Esophagus (tissue), 2 donors: Measurements from ENCODE around the gene NBEA. TPM values are rescaled to one million over a fixed set of nuclear protein-coding genes. Genes with fewer than 3 reads are reported as not detected.

Experiments used
- H3K27ac ChIP-seq, 2 donors: one replicate each; pipeline ENCODE4 v1.5.1; 2013; ENCODE audit warnings: low read depth in 2 of 2, mild to moderate bottlenecking in 2 of 2, inconsistent platforms in 1 of 2, low read length in 1 of 2, moderate library complexity in 1 of 2
- H3K27me3 ChIP-seq, 2 donors: one replicate each; pipeline ENCODE4 v1.6.1; 2013; ENCODE audit warnings: low read length in 2 of 2, control low read depth in 1 of 2, mild to moderate bottlenecking in 1 of 2; ENCODE audit not compliant: insufficient read depth in 2 of 2, control insufficient read depth in 1 of 2
- H3K36me3 ChIP-seq, 2 donors: one replicate each; pipeline ENCODE4 v1.6.1; 2013; ENCODE audit warnings: low read length in 1 of 2; ENCODE audit not compliant: control insufficient read depth in 2 of 2, insufficient read depth in 2 of 2
- H3K4me1 ChIP-seq, 2 donors: one replicate each; pipeline ENCODE4 v1.6.1; 2013; ENCODE audit warnings: low read length in 1 of 2; ENCODE audit not compliant: control insufficient read depth in 2 of 2, insufficient read depth in 2 of 2
- H3K4me3 ChIP-seq, 2 donors: one replicate each; pipeline ENCODE4 v1.5.1; 2013; ENCODE audit warnings: low read length in 2 of 2, mild to moderate bottlenecking in 2 of 2, low read depth in 1 of 2, moderate library complexity in 1 of 2
- H3K9me3 ChIP-seq, 2 donors: one replicate each; pipeline ENCODE4 v1.6.1; 2013; ENCODE audit warnings: mild to moderate bottlenecking in 2 of 2, low read depth in 1 of 2, low read length in 1 of 2, moderate library complexity in 1 of 2; ENCODE audit not compliant: control insufficient read depth in 2 of 2, insufficient read depth in 1 of 2
- WGBS, 2 donors: extraction: QIAGEN DNeasy Blood & Tissue Kit; methylation state at CpG; one replicate each; pipeline ENCODE4 v1.1.7; 2013; 5-methylcytosine and 5-hydroxymethylcytosine counted together
- polyA plus RNA-seq, 2 donors: library from polyadenylated mRNA; stranded (reverse); fragments of 200-250 nt; gene quantifications; one replicate each; pipeline ENCODE4 v1.2.3, GENCODE V29; 2013
- donor health status: healthy with polysubstance abuse.
- donor health status: Bipolar disorder and iron deficiency.

Gene NBEA
- polyA plus RNA-seq, 2 donors, result 0.51 to 1.6 TPM

GRCh38 chr13:35695448-35695770 is 753.3 kb downstream of the NBEA start:
- no peaks in the 10 kb centered on the region for H3K4me1 ChIP-seq
- no peaks in the 10 kb centered on the region for H3K36me3 ChIP-seq
- H3K9me3 ChIP-seq, result peaks cover 0 to 2% of the 10 kb centered on the region in 2 donors
- 82 to 89% methylated on average over 15 of the region's 15 CpGs for WGBS, 2 donors
- H3K27ac ChIP-seq, result no peak overlapping the region
- H3K4me3 ChIP-seq, result no peak overlapping the region
- H3K27me3 ChIP-seq, result no peaks in the 10 kb centered on the region

DNA sequence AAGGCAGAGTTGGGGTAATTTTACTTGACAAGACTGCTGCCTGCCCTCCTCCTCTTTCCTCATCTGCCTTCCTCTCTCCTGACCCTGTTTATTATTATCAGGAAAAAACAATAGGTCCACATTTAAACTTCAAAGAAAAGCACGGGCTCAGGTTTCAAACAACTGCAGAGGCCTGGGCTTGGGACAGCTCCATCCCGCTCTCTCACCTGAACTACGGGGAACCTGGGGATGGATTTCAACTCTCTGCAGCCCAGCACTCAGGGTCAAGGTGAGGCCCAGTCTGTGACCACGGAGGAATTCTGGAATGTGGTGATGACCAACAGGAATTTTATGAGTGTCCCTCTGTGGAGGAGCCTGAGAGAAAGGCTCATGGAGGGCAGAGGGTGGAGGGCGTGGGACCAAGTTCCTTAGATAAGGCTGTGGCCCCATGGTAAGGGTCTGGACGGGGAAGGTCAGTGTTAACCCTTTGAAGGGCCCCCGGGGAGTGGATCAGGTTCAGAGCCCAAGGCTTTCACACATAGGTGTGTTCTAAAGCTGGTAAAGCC is 755.2 kb downstream of the NBEA start:
- Histone ChIP-seq H3K9me3 (peaks cover 0 to 2% of the 10 kb centered on the region in 2 donors), H3K4me1 (no peaks in the 10 kb centered on the region), H3K27me3 (no peaks in the 10 kb centered on the region), H3K27ac (no peak overlapping the region), H3K36me3 (no peaks in the 10 kb centered on the region), H3K4me3 (no peak overlapping the region)
- WGBS, 2 donors, result 54 to 67% methylated on average over 7 of the region's 7 CpGs

DNA sequence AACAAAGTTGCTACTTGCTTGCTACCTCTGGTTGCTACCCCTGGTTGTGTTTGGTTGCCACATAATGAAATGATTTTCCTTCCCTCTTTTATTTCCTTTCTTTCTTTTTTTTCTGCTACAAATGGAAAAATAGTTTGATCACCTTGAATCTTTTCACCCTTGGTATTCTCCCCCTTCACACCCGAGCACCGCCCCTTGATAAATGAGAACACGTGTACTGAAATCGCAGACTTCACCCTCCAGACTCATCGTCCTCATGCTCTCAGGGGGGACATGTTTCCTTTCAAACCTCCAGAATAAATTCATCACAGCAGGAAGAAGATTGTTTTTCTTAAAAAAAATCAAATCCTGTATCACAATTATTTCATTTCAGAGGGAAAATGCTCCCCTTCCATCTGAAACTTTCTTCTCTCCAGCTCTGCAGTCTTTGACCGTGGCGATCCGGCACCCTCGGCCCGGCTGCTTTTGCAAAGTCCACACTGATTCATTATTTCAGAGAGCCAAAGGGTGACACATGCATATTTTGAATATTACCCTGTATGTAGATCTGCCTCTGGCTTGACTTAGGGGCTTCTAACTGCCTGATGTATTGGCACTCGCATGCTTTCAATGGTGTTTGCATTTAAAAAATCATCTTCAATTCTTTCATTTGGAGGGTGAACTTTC is 757.0 kb downstream of the NBEA start:
- H3K27ac ChIP-seq, result no peak overlapping the region
- no peaks in the 10 kb centered on the region for H3K36me3 ChIP-seq
- no peaks in the 10 kb centered on the region for H3K4me1 ChIP-seq
- WGBS, 2 donors, result 67 to 74% methylated on average over 11 of the region's 11 CpGs
- H3K27me3 ChIP-seq, result no peaks in the 10 kb centered on the region
- H3K4me3 ChIP-seq, result no peak overlapping the region
- peaks cover 0 to 2% of the 10 kb centered on the region in 2 donors for H3K9me3 ChIP-seq

GRCh38 chr13:35699825-35700510 is 757.9 kb downstream of the NBEA start:
- Histone ChIP-seq H3K9me3 (peaks cover 0 to 2% of the 10 kb centered on the region in 2 donors), H3K27ac (peak overlapping the region in 1 of 2 donors; percentile 15), H3K36me3 (no peaks in the 10 kb centered on the region), H3K4me1 (no peaks in the 10 kb centered on the region), H3K4me3 (no peak overlapping the region), H3K27me3 (no peaks in the 10 kb centered on the region)
- 39 to 46% methylated on average over 13 of the region's 13 CpGs for WGBS, 2 donors

DNA sequence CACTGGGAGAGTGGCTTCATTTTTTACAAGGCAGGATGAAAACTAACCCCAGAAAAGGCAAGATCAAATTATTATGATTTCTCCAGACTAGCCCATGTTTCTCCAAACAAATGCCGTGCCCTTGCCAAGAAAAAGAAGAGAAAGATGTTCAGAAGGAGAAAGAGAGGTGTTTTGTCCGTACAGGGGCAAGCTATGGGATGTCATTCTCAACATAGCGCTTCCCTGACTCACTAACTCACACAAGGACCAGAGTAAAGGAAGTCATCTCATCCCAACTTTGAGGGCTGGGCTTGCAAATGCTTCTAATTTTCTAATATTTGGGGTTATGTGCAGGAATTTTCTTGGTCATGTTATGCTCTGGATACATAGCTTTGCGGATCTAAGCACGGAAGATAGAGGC is 758.6 kb downstream of the NBEA start:
- Histone ChIP-seq H3K9me3 (no peaks in the 10 kb centered on the region), H3K27me3 (no peaks in the 10 kb centered on the region), H3K36me3 (no peaks in the 10 kb centered on the region), H3K4me3 (no peak overlapping the region), H3K4me1 (no peaks in the 10 kb centered on the region), H3K27ac (no peak overlapping the region)
- 79 to 82% methylated on average over 5 of the region's 5 CpGs for WGBS, 2 donors

DNA sequence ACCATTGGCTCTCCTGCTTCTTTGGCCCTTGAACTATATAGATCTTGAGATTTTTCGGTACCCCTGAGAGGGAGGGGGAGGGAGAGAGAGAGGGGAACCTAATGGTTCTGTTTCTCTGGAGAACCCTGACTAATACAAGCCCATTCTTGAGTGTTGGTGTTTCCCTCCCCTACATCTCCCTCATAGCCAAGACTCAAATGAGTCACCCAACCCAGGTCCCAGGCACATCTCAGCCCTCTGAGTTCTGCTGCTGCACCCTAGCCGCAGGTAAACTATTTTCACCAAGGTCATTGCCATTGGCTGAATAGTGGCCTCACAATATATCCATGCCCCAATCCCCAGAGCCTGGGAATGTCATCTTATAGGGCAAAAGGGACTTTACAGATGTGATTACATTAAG is 760.2 kb downstream of the NBEA start:
- 82 to 86% methylated on average over 2 of the region's 2 CpGs for WGBS, 2 donors

GRCh38 chr13:35703061-35703460 is 761.0 kb downstream of the NBEA start:
- 64 to 74% methylated on average over 3 of the region's 3 CpGs for WGBS, 2 donors
- no peaks in the 10 kb centered on the region for H3K4me1 ChIP-seq
- no peak overlapping the region for H3K27ac ChIP-seq
- no peaks in the 10 kb centered on the region for H3K9me3 ChIP-seq
- H3K36me3 ChIP-seq, result no peaks in the 10 kb centered on the region
- no peaks in the 10 kb centered on the region for H3K27me3 ChIP-seq
- H3K4me3 ChIP-seq, result no peak overlapping the region

More for the DNA sequence above, 760.2 kb downstream of the NBEA start:
- Histone ChIP-seq H3K36me3 (no peaks in the 10 kb centered on the region), H3K27me3 (no peaks in the 10 kb centered on the region), H3K4me1 (no peaks in the 10 kb centered on the region), H3K9me3 (no peaks in the 10 kb centered on the region), H3K4me3 (no peak overlapping the region), H3K27ac (no peak overlapping the region)

DNA sequence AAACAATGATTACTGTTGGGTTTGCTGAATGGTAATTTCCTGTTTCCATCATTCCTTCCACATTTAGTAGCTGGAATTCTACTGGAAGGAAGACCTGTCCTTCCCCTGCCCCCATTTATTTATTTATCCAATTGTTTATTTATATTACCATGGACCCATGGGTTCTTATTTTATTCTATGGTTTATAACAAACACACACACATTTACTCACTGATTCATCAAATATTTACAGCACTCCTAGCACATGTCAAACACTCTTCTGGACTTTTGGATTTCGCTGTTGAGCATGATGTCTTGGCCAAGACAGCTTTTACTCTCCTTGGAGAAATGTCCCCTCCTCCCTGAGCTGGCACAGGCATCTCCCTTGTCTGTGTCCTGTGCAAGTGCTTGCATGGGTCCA is 762.3 kb downstream of the NBEA start:
- Histone ChIP-seq H3K4me1 (no peaks in the 10 kb centered on the region), H3K4me3 (no peak overlapping the region), H3K9me3 (no peaks in the 10 kb centered on the region), H3K36me3 (no peaks in the 10 kb centered on the region), H3K27ac (no peak overlapping the region), H3K27me3 (no peaks in the 10 kb centered on the region)
- 68 to 81% methylated on average over 1 of the region's 1 CpG for WGBS, 2 donors

- Histone ChIP-seq H3K27ac (no peak overlapping the region), H3K27me3 (no peaks in the 10 kb centered on the region), H3K36me3 (no peaks in the 10 kb centered on the region), H3K9me3 (no peaks in the 10 kb centered on the region), H3K4me3 (no peak overlapping the region), H3K4me1 (no peaks in the 10 kb centered on the region)
- 82 to 83% methylated on average over 7 of the region's 7 CpGs for WGBS, 2 donors
Observed at GRCh38 chr13:35706281-35706680, 764.2 kb downstream of the NBEA start.

GRCh38 chr13:35706721-35707120 is 764.7 kb downstream of the NBEA start:
- Histone ChIP-seq H3K9me3 (no peaks in the 10 kb centered on the region), H3K27ac (no peak overlapping the region), H3K4me1 (no peaks in the 10 kb centered on the region), H3K36me3 (no peaks in the 10 kb centered on the region), H3K27me3 (no peaks in the 10 kb centered on the region), H3K4me3 (no peak overlapping the region)
- 70 to 80% methylated on average over 8 of the region's 8 CpGs for WGBS, 2 donors
